Measurements from ENCODE around the gene KRT86. TPM values are rescaled to one million over a fixed set of nuclear protein-coding genes. Genes with fewer than 3 reads are reported as not detected.

KRT86 gene
- total RNA-seq, 1 donor from 2014 or later, result not detected

DNA sequence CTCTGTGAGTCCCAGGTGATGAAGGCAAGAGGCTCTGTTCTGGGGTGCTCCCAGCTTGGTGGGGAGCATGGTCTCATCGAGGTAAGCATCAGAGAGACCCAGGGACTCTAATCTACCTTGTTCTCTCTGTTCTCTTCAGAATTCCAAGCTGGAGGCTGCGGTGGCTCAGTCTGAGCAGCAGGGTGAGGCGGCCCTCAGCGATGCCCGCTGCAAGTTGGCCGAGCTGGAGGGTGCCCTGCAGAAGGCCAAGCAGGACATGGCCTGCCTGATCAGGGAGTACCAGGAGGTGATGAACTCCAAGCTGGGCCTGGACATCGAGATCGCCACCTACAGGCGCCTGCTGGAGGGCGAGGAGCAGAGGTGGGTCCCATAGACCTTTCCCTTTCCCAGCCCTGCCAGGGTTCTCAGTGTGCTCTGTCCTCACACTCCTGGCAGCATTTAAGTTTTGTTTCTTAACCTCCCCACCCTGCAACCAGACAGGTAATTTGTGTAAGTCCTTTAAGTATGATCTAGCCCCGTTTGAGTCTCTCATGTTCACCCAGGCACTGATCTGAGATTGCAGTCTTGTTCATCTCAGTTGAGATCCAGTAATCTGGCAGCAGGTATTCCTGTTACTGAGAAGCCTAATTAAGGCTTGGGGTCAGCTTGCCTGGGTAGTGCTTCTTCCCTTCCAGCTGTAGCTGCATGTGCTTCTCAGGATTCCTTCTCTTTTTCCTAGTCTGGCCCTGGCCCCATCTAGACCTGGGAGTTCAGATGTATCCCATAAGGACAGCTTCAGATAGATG is 31.7 kb downstream of the KRT86 start:
- Mint-ChIP-seq H3K27me3 (ENCODE audit: low read depth) (peaks cover 55% of the 10 kb centered on the region), H3K27ac (ENCODE audit: unreplicated experiment) (no peak overlapping the region), H3K4me1 (peaks cover 9% of the 10 kb centered on the region), H3K4me3 (peak overlapping the region; percentile 0), H3K36me3 (ENCODE audit: low read depth) (no peaks in the 10 kb centered on the region), H3K9me3 (no peaks in the 10 kb centered on the region)
- no peak for DNase-seq (ENCODE audit: low read depth, low spot score)
- TF ChIP-seq, protein P1, sequence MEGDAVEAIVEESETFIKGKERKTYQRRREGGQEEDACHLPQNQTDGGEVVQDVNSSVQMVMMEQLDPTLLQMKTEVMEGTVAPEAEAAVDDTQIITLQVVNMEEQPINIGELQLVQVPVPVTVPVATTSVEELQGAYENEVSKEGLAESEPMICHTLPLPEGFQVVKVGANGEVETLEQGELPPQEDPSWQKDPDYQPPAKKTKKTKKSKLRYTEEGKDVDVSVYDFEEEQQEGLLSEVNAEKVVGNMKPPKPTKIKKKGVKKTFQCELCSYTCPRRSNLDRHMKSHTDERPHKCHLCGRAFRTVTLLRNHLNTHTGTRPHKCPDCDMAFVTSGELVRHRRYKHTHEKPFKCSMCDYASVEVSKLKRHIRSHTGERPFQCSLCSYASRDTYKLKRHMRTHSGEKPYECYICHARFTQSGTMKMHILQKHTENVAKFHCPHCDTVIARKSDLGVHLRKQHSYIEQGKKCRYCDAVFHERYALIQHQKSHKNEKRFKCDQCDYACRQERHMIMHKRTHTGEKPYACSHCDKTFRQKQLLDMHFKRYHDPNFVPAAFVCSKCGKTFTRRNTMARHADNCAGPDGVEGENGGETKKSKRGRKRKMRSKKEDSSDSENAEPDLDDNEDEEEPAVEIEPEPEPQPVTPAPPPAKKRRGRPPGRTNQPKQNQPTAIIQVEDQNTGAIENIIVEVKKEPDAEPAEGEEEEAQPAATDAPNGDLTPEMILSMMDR (conservative IDR thresholded peaks at IDR 0.05), result peak; percentile 40

DNA sequence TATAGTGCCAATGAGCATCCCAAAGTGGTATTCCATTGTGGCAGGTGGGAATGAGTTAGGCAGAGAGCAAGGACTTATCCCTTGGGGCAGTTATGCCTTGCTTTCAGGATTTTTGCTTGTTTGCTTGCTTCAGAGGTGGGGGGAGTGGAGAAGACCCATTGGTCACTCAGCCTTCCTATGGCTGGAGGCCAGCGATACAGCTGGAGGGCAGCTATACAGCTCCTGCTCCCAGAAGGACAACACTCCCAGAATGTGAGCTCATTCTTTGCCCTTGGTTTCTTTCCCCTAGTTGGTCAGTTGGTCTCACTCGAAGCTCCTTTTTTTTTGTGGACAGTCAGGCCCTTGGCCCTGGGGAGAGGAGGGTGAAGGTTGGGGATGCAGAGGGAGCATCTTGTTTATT is 32.3 kb downstream of the KRT86 start:
- H3K4me3 Mint-ChIP-seq, result peak overlapping the region; percentile 0

DNA sequence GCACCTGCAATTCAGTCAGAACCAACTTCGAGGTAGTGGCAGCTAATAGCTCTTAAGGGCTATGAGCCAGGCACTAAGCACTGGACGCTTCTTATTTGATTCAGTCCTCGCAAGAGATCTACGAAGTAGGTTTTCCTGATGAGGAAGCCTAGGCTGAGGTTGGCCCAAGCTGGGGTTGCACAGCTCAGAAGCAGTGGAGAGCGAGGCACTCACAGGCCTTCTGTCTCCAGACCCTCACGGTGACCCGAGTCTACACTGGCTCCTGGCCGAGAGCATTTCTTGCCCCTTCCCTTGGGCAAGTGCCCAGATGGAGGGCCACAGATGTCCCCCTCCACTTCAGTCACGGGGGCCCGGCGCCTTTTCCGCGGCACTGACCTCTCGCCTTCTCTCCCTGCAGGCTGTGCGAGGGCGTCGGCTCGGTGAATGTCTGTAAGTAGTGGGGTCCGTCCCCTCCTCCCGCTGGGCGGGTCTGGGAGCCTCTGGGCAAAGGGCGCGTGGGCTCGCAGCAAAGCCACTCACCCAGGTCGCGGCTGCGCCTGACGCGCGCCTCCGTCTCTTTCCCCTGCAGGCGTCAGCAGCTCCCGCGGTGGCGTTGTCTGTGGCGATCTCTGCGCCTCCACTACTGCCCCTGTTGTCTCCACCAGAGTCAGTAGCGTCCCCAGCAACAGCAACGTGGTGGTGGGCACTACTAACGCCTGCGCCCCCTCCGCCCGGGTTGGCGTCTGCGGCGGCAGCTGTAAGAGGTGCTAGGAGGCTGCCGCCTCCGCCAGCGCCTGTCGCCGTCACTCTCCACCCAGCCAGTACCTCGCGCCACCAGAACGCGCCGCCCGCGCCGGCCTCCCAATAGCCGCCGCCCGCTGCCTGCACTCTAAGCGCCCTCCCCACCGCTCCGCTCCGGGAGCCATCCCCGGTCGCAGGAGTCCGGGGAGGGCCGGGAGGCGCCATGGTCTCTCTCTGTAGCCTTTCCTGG is 33.7 kb downstream of the KRT86 start:
- Mint-ChIP-seq H3K27ac (ENCODE audit: unreplicated experiment) (peak overlapping the region; percentile 75), H3K4me3 (peak overlapping the region; percentile 87), H3K9me3 (no peaks in the 10 kb centered on the region), H3K27me3 (ENCODE audit: low read depth) (peaks cover 71% of the 10 kb centered on the region), H3K4me1 (peaks cover 9% of the 10 kb centered on the region), H3K36me3 (ENCODE audit: low read depth) (no peaks in the 10 kb centered on the region)
- peak; percentile 69 for DNase-seq (ENCODE audit: low read depth, low spot score)
- TF ChIP-seq, protein P1 (conservative IDR thresholded peaks at IDR 0.05), result peak; percentile 50

More for the DNA sequence above, 32.3 kb downstream of the KRT86 start:
- H3K4me1 Mint-ChIP-seq, result peaks cover 9% of the 10 kb centered on the region
- H3K27ac Mint-ChIP-seq (ENCODE audit: unreplicated experiment), result no peak overlapping the region
- H3K36me3 Mint-ChIP-seq (ENCODE audit: low read depth), result no peaks in the 10 kb centered on the region
- no peak for DNase-seq (ENCODE audit: low read depth, low spot score)
- TF ChIP-seq, protein P1 (conservative IDR thresholded peaks at IDR 0.05), result no peak
- H3K9me3 Mint-ChIP-seq, result no peaks in the 10 kb centered on the region
- H3K27me3 Mint-ChIP-seq (ENCODE audit: low read depth), result peaks cover 57% of the 10 kb centered on the region

DNA sequence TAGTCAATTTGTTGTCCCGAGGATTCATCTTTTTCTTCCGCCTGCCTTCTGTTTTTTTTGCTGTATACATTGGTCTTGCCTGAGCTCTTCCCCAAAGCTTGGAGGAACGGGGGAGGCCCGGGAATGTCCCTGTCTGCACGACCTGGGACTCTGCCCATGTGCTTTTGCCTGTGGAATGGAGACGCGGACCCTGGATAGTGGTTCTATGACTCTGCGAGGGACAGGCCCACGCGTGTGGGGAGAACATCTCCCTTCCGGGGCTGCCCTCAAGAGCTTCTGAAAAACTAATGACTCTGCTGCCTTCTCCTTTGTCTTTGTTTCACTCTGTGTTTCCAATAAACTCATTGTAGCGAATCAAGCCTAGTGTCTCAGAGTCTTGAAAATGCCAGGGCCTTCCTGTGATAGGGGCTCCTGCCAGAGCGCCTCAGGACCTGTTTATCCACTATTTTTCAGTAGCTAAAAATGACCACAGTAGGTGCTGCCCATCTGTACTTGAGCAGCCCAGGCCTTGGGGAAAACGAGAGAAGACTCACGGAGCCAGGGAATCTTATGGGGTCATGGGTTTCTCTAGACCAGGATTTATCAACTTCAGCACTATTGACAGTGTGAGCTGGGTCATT is 34.5 kb downstream of the KRT86 start:
- H3K27ac Mint-ChIP-seq (ENCODE audit: unreplicated experiment), result no peak overlapping the region
- H3K4me3 Mint-ChIP-seq, result peak overlapping the region; percentile 87
- TF ChIP-seq, protein P1 (conservative IDR thresholded peaks at IDR 0.05), result no peak
- H3K27me3 Mint-ChIP-seq (ENCODE audit: low read depth), result peaks cover 77% of the 10 kb centered on the region
- no peaks in the 10 kb centered on the region for H3K9me3 Mint-ChIP-seq
- H3K36me3 Mint-ChIP-seq (ENCODE audit: low read depth), result no peaks in the 10 kb centered on the region
- H3K4me1 Mint-ChIP-seq, result peaks cover 9% of the 10 kb centered on the region
- no peak for DNase-seq (ENCODE audit: low read depth, low spot score)

DNA sequence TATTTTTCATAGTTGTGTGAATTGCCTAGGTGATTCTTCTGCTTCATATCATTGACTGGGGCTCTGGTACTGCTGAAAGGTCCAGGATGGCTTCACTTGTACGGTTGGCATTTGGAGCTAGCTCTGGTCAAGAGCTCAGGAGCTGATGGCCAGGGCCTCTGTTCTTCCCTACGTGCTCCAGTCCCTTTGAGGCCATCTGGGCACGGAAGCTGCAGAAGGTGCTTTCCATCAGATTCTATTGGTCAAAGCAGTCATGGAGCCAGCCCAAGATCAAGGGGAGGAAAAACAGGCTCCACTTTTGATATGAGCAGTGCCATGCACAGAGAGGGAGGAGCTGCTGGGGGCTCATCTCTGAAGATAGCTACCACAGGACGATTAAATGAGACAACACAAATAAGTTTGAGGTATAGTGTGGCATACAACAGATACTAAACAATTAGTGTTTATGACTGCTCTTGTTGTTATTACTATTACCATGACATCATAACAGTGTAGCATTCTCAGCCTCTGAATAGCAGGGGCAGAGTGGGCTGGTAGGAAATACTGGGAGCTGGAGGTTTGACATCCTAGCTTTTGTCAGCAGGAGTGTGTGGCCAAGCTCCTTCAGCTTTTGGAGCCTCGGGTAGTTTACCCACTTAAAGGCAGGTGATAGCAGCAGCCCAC is 36.3 kb downstream of the KRT86 start:
- TF ChIP-seq, protein P1 (conservative IDR thresholded peaks at IDR 0.05), result no peak
- no peak overlapping the region for H3K27ac Mint-ChIP-seq (ENCODE audit: unreplicated experiment)
- H3K9me3 Mint-ChIP-seq, result no peaks in the 10 kb centered on the region
- peaks cover 9% of the 10 kb centered on the region for H3K4me1 Mint-ChIP-seq
- H3K36me3 Mint-ChIP-seq (ENCODE audit: low read depth), result no peaks in the 10 kb centered on the region
- no peak for DNase-seq (ENCODE audit: low read depth, low spot score)
- H3K4me3 Mint-ChIP-seq, result peak overlapping the region; percentile 12
- H3K27me3 Mint-ChIP-seq (ENCODE audit: low read depth), result peaks cover 79% of the 10 kb centered on the region
